Measurements from ENCODE around the gene SLC25A47.

GRCh38 chr14:100292776-100293461 lies 30.2 kb upstream of the SLC25A47 start:
- TF ChIP-seq CBFB (CRISPR knock-in tag; IDR thresholded peaks at IDR 0.05; ENCODE audit: low read depth) (no peak), FOXJ3 (CRISPR knock-in tag; IDR thresholded peaks at IDR 0.05; ENCODE audit: borderline replicate concordance) (no peak), ZBTB43 (CRISPR knock-in tag; IDR thresholded peaks at IDR 0.05) (no peak), CTCF (IDR thresholded peaks at IDR 0.05) (no peak), HMGXB4 (CRISPR knock-in tag; IDR thresholded peaks at IDR 0.05) (no peak), SMAD3 (CRISPR knock-in tag; IDR thresholded peaks at IDR 0.05; ENCODE audit: borderline replicate concordance) (no peak), ESRRA (CRISPR knock-in tag; IDR thresholded peaks at IDR 0.05; ENCODE audit: borderline replicate concordance) (no peak)
- TF ChIP-seq, protein P1, sequence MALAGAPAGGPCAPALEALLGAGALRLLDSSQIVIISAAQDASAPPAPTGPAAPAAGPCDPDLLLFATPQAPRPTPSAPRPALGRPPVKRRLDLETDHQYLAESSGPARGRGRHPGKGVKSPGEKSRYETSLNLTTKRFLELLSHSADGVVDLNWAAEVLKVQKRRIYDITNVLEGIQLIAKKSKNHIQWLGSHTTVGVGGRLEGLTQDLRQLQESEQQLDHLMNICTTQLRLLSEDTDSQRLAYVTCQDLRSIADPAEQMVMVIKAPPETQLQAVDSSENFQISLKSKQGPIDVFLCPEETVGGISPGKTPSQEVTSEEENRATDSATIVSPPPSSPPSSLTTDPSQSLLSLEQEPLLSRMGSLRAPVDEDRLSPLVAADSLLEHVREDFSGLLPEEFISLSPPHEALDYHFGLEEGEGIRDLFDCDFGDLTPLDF (CRISPR knock-in tag; IDR thresholded peaks at IDR 0.05), result no peak
